GM18873 (cell line): ENCODE results near the gene SLC6A9.
A peak's percentile ranks its signal among the peaks of the same experiment; 100 is the strongest.

Experiments
- ATAC-seq: cut with Tn5 transposase; IDR thresholded peaks from one replicate; pipeline ENCODE4 v1.9.1; 2021; ENCODE audit warnings: mild to moderate bottlenecking, moderate library complexity, moderate number of reproducible peaks; ENCODE audit not compliant: unreplicated experiment, low FRiP score

Gene SLC6A9

GRCh38 chr1:43953361-43953760 lies 77.9 kb downstream of the SLC6A9 start:
- ATAC-seq: no peak

DNA sequence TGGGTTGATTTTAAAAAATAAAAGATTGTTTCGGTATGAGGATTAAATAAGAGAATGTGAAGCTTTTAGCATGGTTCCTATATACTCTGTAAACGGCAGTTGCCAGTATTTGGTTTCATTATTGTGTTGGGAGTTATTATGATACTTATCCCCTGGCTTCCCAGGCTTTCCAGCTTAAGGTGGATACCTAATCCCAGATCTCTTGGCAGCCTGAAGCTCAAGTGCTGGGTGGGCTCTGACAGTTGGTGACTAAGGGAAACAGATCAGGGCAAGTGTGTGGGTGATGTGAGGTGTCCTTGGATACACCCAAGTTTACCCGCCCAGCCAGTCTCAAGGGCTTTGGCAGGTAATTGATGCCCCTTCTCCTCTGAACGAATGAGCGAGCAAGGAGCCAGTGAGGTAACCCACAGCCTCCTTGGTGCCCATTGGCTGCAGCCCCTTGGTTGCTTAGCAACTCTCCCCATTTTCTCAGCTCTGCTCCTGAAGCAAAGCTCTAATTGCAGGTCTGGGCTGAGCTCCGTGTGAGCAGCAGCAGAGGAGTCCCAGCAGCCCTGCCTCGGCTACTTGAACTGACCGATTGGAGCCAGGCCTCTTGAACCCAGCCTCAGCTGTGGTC lies 78.4 kb downstream of the SLC6A9 start:
- ATAC-seq: no peak

DNA sequence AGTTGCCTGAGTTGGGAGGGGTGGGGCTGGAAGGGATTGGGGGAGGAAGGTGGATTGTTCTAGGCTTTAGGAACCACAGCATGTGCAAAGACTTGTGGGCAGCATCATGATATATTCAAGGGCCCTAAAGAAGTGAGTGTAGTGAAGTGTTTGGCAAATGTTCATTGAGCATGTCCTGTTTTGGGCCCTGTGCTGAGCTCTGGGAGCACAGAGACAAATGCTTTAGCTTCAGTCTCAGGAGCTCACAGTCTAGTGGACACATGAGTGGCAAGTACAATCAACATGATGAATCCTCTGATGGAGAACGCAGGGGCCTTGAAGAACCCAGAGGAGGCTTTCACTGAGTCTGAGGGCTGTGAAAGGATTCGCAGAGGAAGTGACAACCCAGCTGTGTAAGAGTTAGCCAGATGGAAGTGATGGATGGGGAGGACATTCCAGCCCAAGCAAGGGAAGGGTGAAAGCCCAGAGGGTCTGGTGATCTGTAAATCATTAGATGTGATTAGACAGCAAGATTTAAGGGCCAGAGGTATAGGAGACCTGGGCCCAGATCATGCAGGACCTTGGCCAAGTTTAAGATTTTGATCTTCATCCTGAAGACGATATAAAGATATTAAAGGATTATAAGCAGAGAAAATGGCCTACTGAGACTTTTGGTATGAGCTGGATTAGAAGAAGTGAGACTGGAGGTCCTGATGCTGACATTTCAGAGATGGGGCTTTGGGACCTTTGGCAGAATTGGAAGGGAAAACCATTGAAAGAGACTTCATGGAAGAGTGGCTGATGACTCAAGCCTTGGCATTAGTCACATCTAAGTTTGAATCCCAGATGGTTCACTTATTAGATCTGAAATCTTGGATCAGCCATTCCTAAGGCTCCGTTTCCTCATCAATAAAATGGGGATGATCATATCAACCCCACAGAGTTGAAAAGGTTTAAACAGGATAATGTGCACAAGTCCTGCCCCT lies 80.0 kb downstream of the SLC6A9 start:
- ATAC-seq: no peak

GRCh38 chr1:43949678-43950077 lies 81.6 kb downstream of the SLC6A9 start:
- no peak for ATAC-seq

- ATAC-seq: no peak
Observed at GRCh38 chr1:43947874-43948437, 83.3 kb downstream of the SLC6A9 start.

- peak; percentile 20 for ATAC-seq
Observed at GRCh38 chr1:43947061-43947873, 84.0 kb downstream of the SLC6A9 start.
